HepG2 (cell line): ENCODE results near the gene SLC6A12. TPM values are rescaled to one million over a fixed set of nuclear protein-coding genes. Genes with fewer than 3 reads are reported as not detected.
A peak's percentile ranks its signal among the peaks of the same experiment; 100 is the strongest.

ENCODE experiments used
- ELF1 ChIP-seq: sonication (generic); formaldehyde crosslinking; IDR thresholded peaks from 2 replicates; pipeline ENCODE4 v1.4.0; 2020; ENCODE audit warnings: missing genetic modification reagents
- IKZF5 ChIP-seq: IDR thresholded peaks from 2 replicates; pipeline ENCODE4 v1.6.1; 2018; ENCODE audit warnings: missing genetic modification reagents, mild to moderate bottlenecking, missing compliant biosample characterization
- IRF2 ChIP-seq: IDR thresholded peaks from 2 replicates; pipeline ENCODE4 v1.6.1; 2018; ENCODE audit warnings: missing genetic modification reagents, missing compliant biosample characterization
- PHF8 ChIP-seq: sonication (generic); formaldehyde crosslinking; IDR thresholded peaks from 2 replicates; pipeline ENCODE4 v1.5.0; 2020; ENCODE audit warnings: missing genetic modification reagents
- PRMT3 ChIP-seq: sonication (generic); formaldehyde crosslinking; IDR thresholded peaks from 2 replicates; pipeline ENCODE4 v1.8.1; 2022; ENCODE audit warnings: low read depth, mild to moderate bottlenecking, moderate library complexity, missing genetic modification reagents, borderline replicate concordance
- UBTF ChIP-seq: sonication (generic); formaldehyde crosslinking; IDR thresholded peaks from 2 replicates; pipeline ENCODE4 v1.4.0; 2020; ENCODE audit warnings: mild to moderate bottlenecking, missing genetic modification reagents
- ZNF331 ChIP-seq: sonication (generic); formaldehyde crosslinking; IDR thresholded peaks from 2 replicates; pipeline ENCODE4 v1.4.0; 2020; ENCODE audit warnings: missing genetic modification reagents
- ZSCAN9 ChIP-seq: IDR thresholded peaks from 2 replicates; pipeline ENCODE4 v1.6.1; 2016; ENCODE audit warnings: borderline replicate concordance
- ZXDC ChIP-seq: sonication (generic); formaldehyde crosslinking; IDR thresholded peaks from 2 replicates; pipeline ENCODE4 v1.5.0; 2020; ENCODE audit warnings: mild to moderate bottlenecking, missing genetic modification reagents
- polyA plus RNA-seq, 8 experiments: library from polyadenylated mRNA; depleted of rRNA in 3 of 8; stranded (reverse) in 7 of 8; unstranded in 1 of 8; fragments of >200 nt; fragmentation: Illumina TruSeq in 4 of 8; extraction: Trizol in 4 of 8; gene quantifications; 2 replicates each; pipeline versions ENCODE4 v1.2.1 to v1.2.3, GENCODE V29; 2011 to 2016; ENCODE audit warnings: low read depth in 4 of 8, missing spikeins in 1 of 8, mixed read lengths in 1 of 8; ENCODE audit not compliant: insufficient read depth in 1 of 8
- total RNA-seq, 5 experiments: library from RNA; depleted of rRNA; stranded (reverse); fragments of >200 nt; fragmentation: Illumina TruSeq; extraction: Trizol; gene quantifications; 2 replicates each; pipeline ENCODE4 v1.2.3, GENCODE V29; 2016; ENCODE audit warnings: low read depth in 1 of 5
- TF ChIP-seq, protein P1 (sequence below): IDR thresholded peaks from 2 replicates; pipeline ENCODE4 v1.4.0; 2020; ENCODE audit warnings: mild to moderate bottlenecking, missing genetic modification reagents
- TF ChIP-seq, protein P2 (sequence below): fragments of 450-650 bp; IDR thresholded peaks from 2 replicates; pipeline ENCODE4 v1.6.1; 2017
- TF ChIP-seq, protein P3 (sequence below): sonication (generic); formaldehyde crosslinking; IDR thresholded peaks from 2 replicates; pipeline ENCODE4 v1.8.1; 2023; ENCODE audit warnings: missing genetic modification reagents, inconsistent platforms, borderline replicate concordance

Gene SLC6A12
- total and polyA plus RNA-seq, 2 of the 13 experiments (the other 11 are each of a cell fraction or from before 2014, with no cell fraction given): 3.7 to 18.8 TPM

GRCh38 chr12:237026-237815 is 23.3 kb upstream of the SLC6A12 start (continued):
- TF ChIP-seq IKZF5 (CRISPR knock-in tag) (no peak; the same call in 1 of the 2 replicates), IRF2 (CRISPR knock-in tag) (0 out of 2 replicates have a peak, but pooled peaks have one; percentile 17), ZSCAN9 (CRISPR knock-in tag) (no peak), ZNF331 (CRISPR knock-in tag) (peak; percentile 31; the same call in 1 of the 2 replicates), ELF1 (CRISPR knock-in tag) (peak; percentile 49; the same call in 1 of the 2 replicates), ZXDC (CRISPR knock-in tag) (no peak), PHF8 (CRISPR knock-in tag) (no peak), UBTF (no peak; the same call in 1 of the 2 replicates), PRMT3 (CRISPR knock-in tag) (no peak)
- TF ChIP-seq, protein P1, sequence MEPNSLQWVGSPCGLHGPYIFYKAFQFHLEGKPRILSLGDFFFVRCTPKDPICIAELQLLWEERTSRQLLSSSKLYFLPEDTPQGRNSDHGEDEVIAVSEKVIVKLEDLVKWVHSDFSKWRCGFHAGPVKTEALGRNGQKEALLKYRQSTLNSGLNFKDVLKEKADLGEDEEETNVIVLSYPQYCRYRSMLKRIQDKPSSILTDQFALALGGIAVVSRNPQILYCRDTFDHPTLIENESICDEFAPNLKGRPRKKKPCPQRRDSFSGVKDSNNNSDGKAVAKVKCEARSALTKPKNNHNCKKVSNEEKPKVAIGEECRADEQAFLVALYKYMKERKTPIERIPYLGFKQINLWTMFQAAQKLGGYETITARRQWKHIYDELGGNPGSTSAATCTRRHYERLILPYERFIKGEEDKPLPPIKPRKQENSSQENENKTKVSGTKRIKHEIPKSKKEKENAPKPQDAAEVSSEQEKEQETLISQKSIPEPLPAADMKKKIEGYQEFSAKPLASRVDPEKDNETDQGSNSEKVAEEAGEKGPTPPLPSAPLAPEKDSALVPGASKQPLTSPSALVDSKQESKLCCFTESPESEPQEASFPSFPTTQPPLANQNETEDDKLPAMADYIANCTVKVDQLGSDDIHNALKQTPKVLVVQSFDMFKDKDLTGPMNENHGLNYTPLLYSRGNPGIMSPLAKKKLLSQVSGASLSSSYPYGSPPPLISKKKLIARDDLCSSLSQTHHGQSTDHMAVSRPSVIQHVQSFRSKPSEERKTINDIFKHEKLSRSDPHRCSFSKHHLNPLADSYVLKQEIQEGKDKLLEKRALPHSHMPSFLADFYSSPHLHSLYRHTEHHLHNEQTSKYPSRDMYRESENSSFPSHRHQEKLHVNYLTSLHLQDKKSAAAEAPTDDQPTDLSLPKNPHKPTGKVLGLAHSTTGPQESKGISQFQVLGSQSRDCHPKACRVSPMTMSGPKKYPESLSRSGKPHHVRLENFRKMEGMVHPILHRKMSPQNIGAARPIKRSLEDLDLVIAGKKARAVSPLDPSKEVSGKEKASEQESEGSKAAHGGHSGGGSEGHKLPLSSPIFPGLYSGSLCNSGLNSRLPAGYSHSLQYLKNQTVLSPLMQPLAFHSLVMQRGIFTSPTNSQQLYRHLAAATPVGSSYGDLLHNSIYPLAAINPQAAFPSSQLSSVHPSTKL (CRISPR knock-in tag): peak; percentile 63
- TF ChIP-seq, protein P2, sequence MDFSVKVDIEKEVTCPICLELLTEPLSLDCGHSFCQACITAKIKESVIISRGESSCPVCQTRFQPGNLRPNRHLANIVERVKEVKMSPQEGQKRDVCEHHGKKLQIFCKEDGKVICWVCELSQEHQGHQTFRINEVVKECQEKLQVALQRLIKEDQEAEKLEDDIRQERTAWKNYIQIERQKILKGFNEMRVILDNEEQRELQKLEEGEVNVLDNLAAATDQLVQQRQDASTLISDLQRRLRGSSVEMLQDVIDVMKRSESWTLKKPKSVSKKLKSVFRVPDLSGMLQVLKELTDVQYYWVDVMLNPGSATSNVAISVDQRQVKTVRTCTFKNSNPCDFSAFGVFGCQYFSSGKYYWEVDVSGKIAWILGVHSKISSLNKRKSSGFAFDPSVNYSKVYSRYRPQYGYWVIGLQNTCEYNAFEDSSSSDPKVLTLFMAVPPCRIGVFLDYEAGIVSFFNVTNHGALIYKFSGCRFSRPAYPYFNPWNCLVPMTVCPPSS: no peak
- TF ChIP-seq, protein P3, sequence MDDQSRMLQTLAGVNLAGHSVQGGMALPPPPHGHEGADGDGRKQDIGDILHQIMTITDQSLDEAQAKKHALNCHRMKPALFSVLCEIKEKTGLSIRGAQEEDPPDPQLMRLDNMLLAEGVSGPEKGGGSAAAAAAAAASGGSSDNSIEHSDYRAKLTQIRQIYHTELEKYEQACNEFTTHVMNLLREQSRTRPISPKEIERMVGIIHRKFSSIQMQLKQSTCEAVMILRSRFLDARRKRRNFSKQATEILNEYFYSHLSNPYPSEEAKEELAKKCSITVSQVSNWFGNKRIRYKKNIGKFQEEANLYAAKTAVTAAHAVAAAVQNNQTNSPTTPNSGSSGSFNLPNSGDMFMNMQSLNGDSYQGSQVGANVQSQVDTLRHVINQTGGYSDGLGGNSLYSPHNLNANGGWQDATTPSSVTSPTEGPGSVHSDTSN (CRISPR knock-in tag): no peak
